Urinary bladder (tissue), 4 donors: Measurements from ENCODE around the gene FBXO28. TPM values are rescaled to one million over a fixed set of nuclear protein-coding genes. Genes with fewer than 3 reads are reported as not detected.

ENCODE experiments used
- DNase-seq: peaks from one replicate; pipeline ENCODE4 v3.0.0-alpha.2; 2015; ENCODE audit errors: extremely low spot score
- H3K27ac ChIP-seq: one replicate; pipeline ENCODE4 v1.5.1; 2013; ENCODE audit warnings: low read depth, mild to moderate bottlenecking, moderate library complexity
- H3K36me3 ChIP-seq: one replicate; pipeline ENCODE4 v1.6.1; 2013; ENCODE audit warnings: mild to moderate bottlenecking, moderate library complexity; ENCODE audit not compliant: insufficient read depth
- H3K4me1 ChIP-seq: one replicate; pipeline ENCODE4 v1.6.1; 2013; ENCODE audit warnings: mild to moderate bottlenecking, moderate library complexity; ENCODE audit not compliant: insufficient read depth
- H3K4me3 ChIP-seq: one replicate; pipeline ENCODE4 v1.5.1; 2013; ENCODE audit warnings: low read depth, low read length
- WGBS: extraction: QIAGEN DNeasy Blood & Tissue Kit; methylation state at CpG from one replicate; pipeline ENCODE4 v1.1.7; 2013; 5-methylcytosine and 5-hydroxymethylcytosine counted together
- polyA plus RNA-seq: library from polyadenylated mRNA; stranded (reverse); fragments of 200-250 nt; gene quantifications from one replicate; pipeline ENCODE4 v1.2.3, GENCODE V29; 2013
- total RNA-seq: library from RNA; depleted of rRNA; stranded (reverse); fragments of >200 nt; gene quantifications from one replicate; pipeline ENCODE4 v1.2.3, GENCODE V29; 2014
- donor health status: healthy with polysubstance abuse.
- donor health status: healthy.

FBXO28 gene
- total and polyA plus RNA-seq, 2 donors, result 14.6 to 54.4 TPM

- no peak for DNase-seq
- no peaks in the 10 kb centered on the region for H3K4me1 ChIP-seq
- H3K27ac ChIP-seq, result no peak overlapping the region
- no peaks in the 10 kb centered on the region for H3K36me3 ChIP-seq
- WGBS, result 97% methylated on average over 1 of the region's 1 CpG
- no peak overlapping the region for H3K4me3 ChIP-seq
Measured at GRCh38 chr1:224109981-224110380, 3.9 kb upstream of the FBXO28 start.

- Histone ChIP-seq H3K4me3 (no peak overlapping the region), H3K27ac (peak overlapping the region; percentile 23), H3K4me1 (no peaks in the 10 kb centered on the region), H3K36me3 (no peaks in the 10 kb centered on the region)
- 72% methylated on average over 10 of the region's 10 CpGs for WGBS
- DNase-seq, result no peak
Measured at GRCh38 chr1:224113005-224113404, 906 bp upstream of the FBXO28 start.

- Histone ChIP-seq H3K27ac (no peak overlapping the region), H3K4me1 (no peaks in the 10 kb centered on the region), H3K36me3 (no peaks in the 10 kb centered on the region), H3K4me3 (peak overlapping the region; percentile 72)
- WGBS, result 56% methylated on average over 2 of the region's 2 CpGs
- no peak for DNase-seq
Measured at GRCh38 chr1:224113545-224113917, 380 bp upstream of the FBXO28 start.

DNA sequence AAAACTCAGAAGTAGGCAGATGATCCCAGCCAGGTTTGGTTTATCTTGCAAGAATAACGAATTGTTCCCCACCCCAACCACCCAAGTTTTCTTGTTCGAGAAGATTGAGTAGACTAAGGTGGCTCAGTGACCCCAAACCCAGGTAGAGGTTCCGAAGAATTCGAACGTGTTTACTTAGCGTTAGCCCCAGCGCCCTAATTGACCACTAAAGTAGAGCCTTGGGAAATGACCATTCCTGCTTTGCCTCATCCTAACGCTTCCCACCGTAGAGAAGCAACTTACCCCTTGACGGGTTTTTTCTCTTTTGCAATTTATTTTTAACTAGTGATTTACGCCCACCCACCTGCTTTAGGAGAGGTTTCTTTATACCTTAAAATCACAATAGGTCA, 870 bp downstream of the FBXO28 start:
- Histone ChIP-seq H3K27ac (peak overlapping the region; percentile 89), H3K4me3 (peak overlapping the region; percentile 72), H3K36me3 (no peaks in the 10 kb centered on the region), H3K4me1 (no peaks in the 10 kb centered on the region)
- 1% methylated on average over 11 of the region's 11 CpGs for WGBS
- DNase-seq, result no peak

GRCh38 chr1:224116131-224116530, 2.2 kb downstream of the FBXO28 start:
- Histone ChIP-seq H3K4me1 (no peaks in the 10 kb centered on the region), H3K4me3 (no peak overlapping the region), H3K27ac (no peak overlapping the region), H3K36me3 (no peaks in the 10 kb centered on the region)
- WGBS, result 19% methylated on average over 4 of the region's 4 CpGs
- no peak for DNase-seq

- H3K27ac ChIP-seq, result no peak overlapping the region
- no peaks in the 10 kb centered on the region for H3K36me3 ChIP-seq
- H3K4me3 ChIP-seq, result no peak overlapping the region
- DNase-seq, result no peak
- WGBS, result 67% methylated on average over 1 of the region's 1 CpG
- no peaks in the 10 kb centered on the region for H3K4me1 ChIP-seq
Measured at GRCh38 chr1:224118688-224119087, 4.8 kb downstream of the FBXO28 start.

DNA sequence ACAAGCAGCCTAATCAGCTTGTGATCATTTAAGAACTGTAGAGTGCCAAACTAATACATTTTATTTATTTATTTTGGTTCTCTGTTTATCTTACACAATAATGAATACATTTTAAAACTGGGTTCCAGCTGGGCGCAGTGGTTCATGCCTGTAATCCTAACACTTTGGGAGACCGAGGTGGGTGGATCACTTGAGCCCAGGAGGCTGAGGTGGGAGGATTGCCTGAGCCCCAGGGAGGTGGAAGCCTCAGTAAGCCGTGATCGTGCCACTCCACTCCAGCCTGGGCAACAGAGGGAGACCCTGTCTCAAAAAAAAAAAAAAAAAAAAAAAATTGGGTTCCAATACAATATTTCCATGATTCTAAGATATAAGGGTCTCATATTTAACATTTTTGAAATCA, 9.2 kb downstream of the FBXO28 start:
- Histone ChIP-seq H3K27ac (no peak overlapping the region), H3K4me3 (no peak overlapping the region), H3K36me3 (no peaks in the 10 kb centered on the region), H3K4me1 (no peaks in the 10 kb centered on the region)
- DNase-seq, result no peak
- 84% methylated on average over 4 of the region's 4 CpGs for WGBS

GRCh38 chr1:224124220-224124619, 10.3 kb downstream of the FBXO28 start:
- H3K36me3 ChIP-seq, result no peaks in the 10 kb centered on the region
- H3K4me1 ChIP-seq, result no peaks in the 10 kb centered on the region
- no peak for DNase-seq
- no peak overlapping the region for H3K4me3 ChIP-seq
- H3K27ac ChIP-seq, result no peak overlapping the region

- 69% methylated on average over 5 of the region's 5 CpGs for WGBS
- Histone ChIP-seq H3K4me3 (no peak overlapping the region), H3K36me3 (no peaks in the 10 kb centered on the region), H3K27ac (no peak overlapping the region), H3K4me1 (no peaks in the 10 kb centered on the region)
- DNase-seq, result no peak
Measured at GRCh38 chr1:224127925-224128819, 14.3 kb downstream of the FBXO28 start.

- H3K36me3 ChIP-seq, result no peaks in the 10 kb centered on the region
- no peaks in the 10 kb centered on the region for H3K4me1 ChIP-seq
- H3K4me3 ChIP-seq, result no peak overlapping the region
- no peak for DNase-seq
- H3K27ac ChIP-seq, result no peak overlapping the region
Measured at GRCh38 chr1:224131253-224131652, 17.3 kb downstream of the FBXO28 start.

DNA sequence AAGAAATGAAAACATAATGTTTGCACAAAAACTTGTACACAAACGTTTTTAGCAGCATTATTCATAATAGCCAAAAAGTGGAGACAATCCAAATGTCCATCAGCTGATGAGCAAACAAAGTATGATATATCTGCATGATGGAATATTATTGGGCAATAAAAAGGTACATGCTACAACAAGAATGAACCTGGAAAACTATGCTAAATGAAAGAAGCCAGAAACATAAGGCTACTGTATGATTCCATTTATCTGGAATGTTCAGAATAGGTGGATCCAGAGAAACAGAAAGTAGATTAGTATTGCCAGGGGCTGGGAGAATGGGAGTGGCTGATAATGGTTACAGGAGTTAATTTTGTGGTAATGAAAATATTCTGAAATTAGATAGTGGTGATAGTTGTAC, 19.0 kb downstream of the FBXO28 start:
- Histone ChIP-seq H3K4me1 (no peaks in the 10 kb centered on the region), H3K27ac (no peak overlapping the region), H3K4me3 (no peak overlapping the region), H3K36me3 (no peaks in the 10 kb centered on the region)
- DNase-seq, result no peak
- whole genome bisulfite sequencing, result 37% methylated on average over 1 of the region's 1 CpG

- DNase-seq, result no peak
- H3K4me3 ChIP-seq, result no peak overlapping the region
- WGBS, result 79% methylated on average over 5 of the region's 5 CpGs
Measured at GRCh38 chr1:224133741-224134299, 19.9 kb downstream of the FBXO28 start.

GRCh38 chr1:224137518-224137917, 23.6 kb downstream of the FBXO28 start:
- no peak overlapping the region for H3K27ac ChIP-seq
- no peak overlapping the region for H3K4me3 ChIP-seq
- H3K36me3 ChIP-seq, result no peaks in the 10 kb centered on the region
- DNase-seq, result no peak
- no peaks in the 10 kb centered on the region for H3K4me1 ChIP-seq

More at GRCh38 chr1:224133741-224134299, 19.9 kb downstream of the FBXO28 start:
- Histone ChIP-seq H3K36me3 (no peaks in the 10 kb centered on the region), H3K27ac (no peak overlapping the region), H3K4me1 (no peaks in the 10 kb centered on the region)

- 67% methylated on average over 3 of the region's 3 CpGs for WGBS
Measured at GRCh38 chr1:224138198-224138597, 24.3 kb downstream of the FBXO28 start.

More at GRCh38 chr1:224138198-224138597, 24.3 kb downstream of the FBXO28 start:
- no peak overlapping the region for H3K27ac ChIP-seq
- no peak for DNase-seq
- H3K4me1 ChIP-seq, result no peaks in the 10 kb centered on the region
- H3K36me3 ChIP-seq, result no peaks in the 10 kb centered on the region
- no peak overlapping the region for H3K4me3 ChIP-seq
